ENCODE results near the gene FAM120C. TPM values are rescaled to one million over a fixed set of nuclear protein-coding genes. Genes with fewer than 3 reads are reported as not detected.

Gene FAM120C
- total RNA-seq, 1 experiment from 2014 or later, result 29.2 TPM

DNA sequence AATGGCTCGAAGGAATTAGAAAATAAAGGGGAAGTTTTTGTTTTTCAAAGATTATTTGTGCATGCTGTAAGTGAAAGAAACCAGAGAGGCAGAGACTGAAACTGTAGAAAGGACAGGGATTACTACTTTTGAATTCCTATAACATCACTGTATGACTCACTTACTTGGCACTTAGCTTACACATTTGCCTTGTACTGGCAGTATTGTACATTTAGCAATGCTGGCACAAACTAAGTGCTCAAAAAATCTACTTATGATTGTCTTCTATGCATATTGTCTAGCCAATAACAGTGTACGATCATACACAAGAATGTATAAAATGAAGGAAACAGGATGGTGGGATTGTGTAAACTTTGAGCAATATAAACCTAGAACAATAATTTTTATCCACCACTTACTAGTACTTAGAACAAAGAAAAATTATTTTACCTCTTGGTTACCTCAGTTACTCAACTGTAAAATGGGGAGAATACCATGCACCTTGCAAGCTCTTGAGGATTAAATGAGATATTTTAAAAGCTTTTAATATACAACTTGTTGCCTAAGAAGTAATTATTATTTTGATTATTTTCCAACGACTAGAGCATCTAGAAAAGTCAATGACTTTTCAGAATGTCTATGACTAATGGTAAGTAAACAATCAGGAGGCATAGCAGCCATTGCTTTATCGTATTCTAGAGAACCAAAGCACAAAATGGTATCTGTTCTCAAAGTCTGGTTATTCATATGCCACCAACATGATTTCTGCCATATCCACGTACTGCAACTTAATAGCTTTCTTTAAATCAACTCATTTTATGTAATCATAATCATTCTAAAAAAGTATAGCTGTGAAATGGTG lies 4.7 kb downstream of the FAM120C start:
- intact Hi-C loops (cut with micrococcal nuclease; ENCODE audit: unreplicated experiment), result no loop called here
- BruUV-seq (replicated peaks), result no TSS peak
- DNase-seq, result no peak
- no peaks in the 10 kb centered on the region for H3K27me3 Mint-ChIP-seq (ENCODE audit: unreplicated experiment)
- TF ChIP-seq, protein P1, sequence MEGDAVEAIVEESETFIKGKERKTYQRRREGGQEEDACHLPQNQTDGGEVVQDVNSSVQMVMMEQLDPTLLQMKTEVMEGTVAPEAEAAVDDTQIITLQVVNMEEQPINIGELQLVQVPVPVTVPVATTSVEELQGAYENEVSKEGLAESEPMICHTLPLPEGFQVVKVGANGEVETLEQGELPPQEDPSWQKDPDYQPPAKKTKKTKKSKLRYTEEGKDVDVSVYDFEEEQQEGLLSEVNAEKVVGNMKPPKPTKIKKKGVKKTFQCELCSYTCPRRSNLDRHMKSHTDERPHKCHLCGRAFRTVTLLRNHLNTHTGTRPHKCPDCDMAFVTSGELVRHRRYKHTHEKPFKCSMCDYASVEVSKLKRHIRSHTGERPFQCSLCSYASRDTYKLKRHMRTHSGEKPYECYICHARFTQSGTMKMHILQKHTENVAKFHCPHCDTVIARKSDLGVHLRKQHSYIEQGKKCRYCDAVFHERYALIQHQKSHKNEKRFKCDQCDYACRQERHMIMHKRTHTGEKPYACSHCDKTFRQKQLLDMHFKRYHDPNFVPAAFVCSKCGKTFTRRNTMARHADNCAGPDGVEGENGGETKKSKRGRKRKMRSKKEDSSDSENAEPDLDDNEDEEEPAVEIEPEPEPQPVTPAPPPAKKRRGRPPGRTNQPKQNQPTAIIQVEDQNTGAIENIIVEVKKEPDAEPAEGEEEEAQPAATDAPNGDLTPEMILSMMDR (IDR thresholded peaks at IDR 0.05; ENCODE audit: unreplicated experiment), result no peak
- H3K9me3 Mint-ChIP-seq (ENCODE audit: low read depth, unreplicated experiment), result no peaks in the 10 kb centered on the region
- CTCF ChIA-PET, result no interaction called here
- H3K4me3 Mint-ChIP-seq (ENCODE audit: low read depth, unreplicated experiment), result peak overlapping the region; percentile 73
- peaks cover 24% of the 10 kb centered on the region for H3K36me3 Mint-ChIP-seq (ENCODE audit: insufficient read depth, unreplicated experiment)
- peak overlapping the region; percentile 61 for H3K27ac Mint-ChIP-seq (ENCODE audit: unreplicated experiment)
- H3K4me1 Mint-ChIP-seq (ENCODE audit: low read depth, unreplicated experiment), result peaks cover 49% of the 10 kb centered on the region

DNA sequence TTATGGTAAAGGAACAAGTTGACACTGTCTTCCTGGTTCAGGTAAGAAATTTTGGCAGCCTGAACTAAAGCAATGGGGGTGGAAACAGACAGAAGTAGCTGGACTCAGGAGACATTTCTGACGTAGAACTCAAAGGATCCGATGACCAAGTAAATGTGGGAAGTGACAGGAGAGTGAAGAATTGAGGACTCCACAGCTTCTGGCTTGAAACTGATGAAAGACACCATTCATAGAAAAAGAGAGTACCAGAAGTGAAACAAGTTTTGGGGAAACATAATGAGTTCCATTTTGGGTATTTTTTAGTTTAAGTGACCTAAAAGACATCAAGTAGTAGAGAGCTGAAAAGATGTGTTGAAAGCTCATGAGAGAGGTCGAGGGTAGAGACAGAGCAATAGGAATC lies 5.7 kb downstream of the FAM120C start:
- Mint-ChIP-seq H3K36me3 (ENCODE audit: insufficient read depth, unreplicated experiment) (peaks cover 15% of the 10 kb centered on the region), H3K27me3 (ENCODE audit: unreplicated experiment) (no peaks in the 10 kb centered on the region), H3K4me1 (ENCODE audit: low read depth, unreplicated experiment) (peaks cover 49% of the 10 kb centered on the region), H3K27ac (ENCODE audit: unreplicated experiment) (peak overlapping the region; percentile 61), H3K9me3 (ENCODE audit: low read depth, unreplicated experiment) (no peaks in the 10 kb centered on the region), H3K4me3 (ENCODE audit: low read depth, unreplicated experiment) (peak overlapping the region; percentile 13)
- TF ChIP-seq, protein P1 (IDR thresholded peaks at IDR 0.05; ENCODE audit: unreplicated experiment), result no peak
- intact Hi-C loops (cut with micrococcal nuclease; ENCODE audit: unreplicated experiment), result no loop called here
- BruUV-seq (replicated peaks), result no TSS peak
- no peak for DNase-seq
- CTCF ChIA-PET, result no interaction called here

DNA sequence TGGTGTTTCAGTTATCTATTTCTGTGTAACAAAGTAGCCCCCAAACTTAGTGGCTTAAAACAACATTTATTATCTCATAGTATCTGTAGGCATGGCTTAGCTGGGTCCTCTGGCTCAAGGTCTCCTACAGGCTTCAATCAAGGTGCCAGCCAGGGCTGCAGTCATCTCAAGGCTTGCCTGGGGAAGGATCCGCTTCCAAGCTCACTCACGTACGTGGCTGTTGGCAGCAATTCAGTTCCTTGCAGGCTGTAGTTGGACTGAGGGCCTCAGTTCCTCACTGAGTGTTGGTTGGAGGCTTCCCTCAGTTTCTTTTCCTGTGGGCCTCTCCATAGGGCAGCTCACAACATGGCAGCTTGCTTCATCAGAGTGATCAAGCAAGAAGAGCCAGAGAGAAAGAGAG lies 9.3 kb downstream of the FAM120C start:
- Mint-ChIP-seq H3K27me3 (ENCODE audit: unreplicated experiment) (no peaks in the 10 kb centered on the region), H3K9me3 (ENCODE audit: low read depth, unreplicated experiment) (no peaks in the 10 kb centered on the region)
- BruUV-seq (replicated peaks), result no TSS peak

DNA sequence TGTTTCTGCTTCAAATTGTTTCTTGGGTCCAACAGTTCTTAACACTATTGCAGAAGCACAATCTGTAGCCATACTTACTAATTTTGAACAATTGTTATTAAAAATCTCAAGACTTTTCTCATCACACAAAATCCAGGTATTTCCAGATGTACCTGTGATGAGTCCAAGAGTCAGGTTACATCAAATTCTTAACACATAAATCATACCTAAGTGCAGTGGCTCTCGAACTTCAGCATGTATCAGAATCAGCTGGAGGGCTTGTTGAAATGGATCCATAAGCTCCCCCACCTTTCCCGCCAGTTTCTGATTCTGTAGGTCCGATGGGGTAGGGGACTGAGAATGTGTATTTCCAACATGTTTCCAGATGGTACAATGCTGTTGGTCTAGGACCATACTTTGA lies 10.6 kb downstream of the FAM120C start:
- no peak for DNase-seq
- intact Hi-C loops (cut with micrococcal nuclease; ENCODE audit: unreplicated experiment), result no loop called here
- no peak overlapping the region for H3K4me3 Mint-ChIP-seq (ENCODE audit: low read depth, unreplicated experiment)

More for the DNA sequence above, 9.3 kb downstream of the FAM120C start:
- CTCF ChIA-PET, result no interaction called here
- Mint-ChIP-seq H3K4me3 (ENCODE audit: low read depth, unreplicated experiment) (no peak overlapping the region), H3K36me3 (ENCODE audit: insufficient read depth, unreplicated experiment) (peaks cover 8% of the 10 kb centered on the region), H3K4me1 (ENCODE audit: low read depth, unreplicated experiment) (peaks cover 20% of the 10 kb centered on the region), H3K27ac (ENCODE audit: unreplicated experiment) (no peak overlapping the region)
- TF ChIP-seq, protein P1 (IDR thresholded peaks at IDR 0.05; ENCODE audit: unreplicated experiment), result no peak
- DNase-seq, result no peak
- intact Hi-C loops (cut with micrococcal nuclease; ENCODE audit: unreplicated experiment), result no loop called here

More for the DNA sequence above, 10.6 kb downstream of the FAM120C start:
- TF ChIP-seq, protein P1 (IDR thresholded peaks at IDR 0.05; ENCODE audit: unreplicated experiment), result no peak
- Mint-ChIP-seq H3K4me1 (ENCODE audit: low read depth, unreplicated experiment) (peaks cover 11% of the 10 kb centered on the region), H3K36me3 (ENCODE audit: insufficient read depth, unreplicated experiment) (peaks cover 8% of the 10 kb centered on the region), H3K9me3 (ENCODE audit: low read depth, unreplicated experiment) (no peaks in the 10 kb centered on the region), H3K27ac (ENCODE audit: unreplicated experiment) (no peak overlapping the region), H3K27me3 (ENCODE audit: unreplicated experiment) (no peaks in the 10 kb centered on the region)
- CTCF ChIA-PET, result no interaction called here
- BruUV-seq (replicated peaks), result no TSS peak
